A204.1 (cell line): ENCODE data around the gene PHF21B.
"Not testable (repeated sequence)": the region's sequence is repeated elsewhere in the genome, so short reads cannot be mapped to it uniquely, and the experiment has no call there.

Experiments used
- FAIRE-seq: peaks from 2 replicates; lab custom pipeline; 2012; peaks lifted over from hg19 to GRCh38; lab: Jason Lieb, UNC

PHF21B gene

GRCh38 chr22:44870021-44870420, 139.8 kb downstream of the PHF21B start:
- no peak for FAIRE-seq

GRCh38 chr22:44869196-44869595, 140.6 kb downstream of the PHF21B start:
- FAIRE-seq, result no peak

GRCh38 chr22:44865193-44866057, 144.4 kb downstream of the PHF21B start:
- no peak for FAIRE-seq

GRCh38 chr22:44862981-44863860, 146.6 kb downstream of the PHF21B start:
- FAIRE-seq, result no peak

- FAIRE-seq, result no peak
These were observed 147.5 kb downstream of the PHF21B start for GRCh38 chr22:44862281-44862680.

GRCh38 chr22:44861245-44861644, 148.6 kb downstream of the PHF21B start:
- FAIRE-seq, result no peak

GRCh38 chr22:44860311-44860710, 149.5 kb downstream of the PHF21B start:
- FAIRE-seq, result no peak

- FAIRE-seq, result no peak
These were observed 150.2 kb downstream of the PHF21B start for GRCh38 chr22:44859641-44860040.

GRCh38 chr22:44858819-44859218, 151.0 kb downstream of the PHF21B start:
- FAIRE-seq, result not testable (repeated sequence)

GRCh38 chr22:44855855-44856254, 153.9 kb downstream of the PHF21B start:
- no peak for FAIRE-seq

GRCh38 chr22:44854641-44855040, 155.2 kb downstream of the PHF21B start:
- FAIRE-seq, result not testable (repeated sequence)

- FAIRE-seq, result no peak
These were observed 158.9 kb downstream of the PHF21B start for GRCh38 chr22:44850946-44851345.

- FAIRE-seq, result no peak
These were observed 160.9 kb downstream of the PHF21B start for GRCh38 chr22:44848791-44849420.

GRCh38 chr22:44848296-44848741, 161.5 kb downstream of the PHF21B start:
- FAIRE-seq, result no peak

GRCh38 chr22:44847892-44848291, 161.9 kb downstream of the PHF21B start:
- FAIRE-seq, result no peak

- no peak for FAIRE-seq
These were observed 162.4 kb downstream of the PHF21B start for GRCh38 chr22:44847380-44847779.

GRCh38 chr22:44846726-44847275, 163.0 kb downstream of the PHF21B start:
- no peak for FAIRE-seq

- no peak for FAIRE-seq
These were observed 163.7 kb downstream of the PHF21B start for GRCh38 chr22:44845796-44846720.

- FAIRE-seq, result no peak
These were observed 164.6 kb downstream of the PHF21B start for GRCh38 chr22:44845191-44845590.

- FAIRE-seq, result no peak
These were observed 167.4 kb downstream of the PHF21B start for GRCh38 chr22:44842417-44842816.
